K562 (cell line): ENCODE measurements around the gene OLIG3. TPM values are rescaled to one million over a fixed set of nuclear protein-coding genes. Genes with fewer than 3 reads are reported as not detected.

Experiments used
- ATAC-seq: fragments of 200-7000 bp; cut with Tn5 transposase; 3 replicates; pipeline ENCODE4 v1.9.1; 2020; ENCODE audit warnings: moderate library complexity
- Bru-seq: library from RNA; stranded (reverse); fragments of 400-500 nt; gene quantifications from one replicate; lab custom pipeline; 2021; lab: Mats Ljungman, UMichigan
- BruChase-seq, 2 experiments: library from RNA; stranded (reverse); fragments of 400-500 nt; gene quantifications; one replicate each; lab custom pipeline; 2021; lab: Mats Ljungman, UMichigan
- BruUV-seq: library from RNA; stranded (reverse); fragments of 400-500 nt; replicated peaks from 2 replicates; lab custom pipeline; 2021; lab: Mats Ljungman, UMichigan
- CTCF ChIA-PET: fragments of 300-600 bp; formaldehyde crosslinking; extraction: SDS; loops from one replicate; lab custom pipeline; 2021; ENCODE audit warnings: low intra/inter-chr PET ratio; lab: Yijun Ruan, JAX
- POLR2A ChIA-PET: fragments of 300-600, 350-650 bp; sonication (Branson Sonifier 250); formaldehyde crosslinking; extraction: SDS; loops from one replicate; lab custom pipeline; 2021; ENCODE audit warnings: antibody characterized with exemption, inconsistent platforms; lab: Yijun Ruan, JAX
- DNase-seq, 4 experiments: peaks; one replicate each; pipeline versions ENCODE4 v3.0.0 to v3.0.0-alpha.2; 2011 to 2018; ENCODE audit warnings: low spot score in 3 of 4, mixed read lengths in 3 of 4; ENCODE audit errors: extremely low read depth in 1 of 4
- FAIRE-seq: peaks from 2 replicates; lab custom pipeline; 2011; peaks lifted over from hg19 to GRCh38; lab: Jason Lieb, UNC
- H2AFZ ChIP-seq: 2 replicates; pipeline ENCODE4 v1.6.0; 2011; ENCODE audit warnings: low read depth, low read length, control low read depth, inconsistent platforms
- H3K27ac ChIP-seq: fragments of 200-600 bp; 3 replicates; pipeline ENCODE4 v1.8.0; 2011; ENCODE audit warnings: low read depth, mild to moderate bottlenecking, control low read depth, inconsistent platforms, low read length, moderate library complexity, mixed read lengths; ENCODE audit errors: extremely low read depth
- H3K27me3 ChIP-seq, 2 experiments: fragments of 300-600 bp in 1 of 2; 2 replicates in 1 of 2; 3 replicates in 1 of 2; pipeline versions ENCODE4 v1.6.0 to v1.8.0; 2011; ENCODE audit warnings: inconsistent platforms in 2 of 2, low read length in 2 of 2, mild to moderate bottlenecking in 1 of 2, mixed read lengths in 1 of 2, moderate library complexity in 1 of 2; ENCODE audit not compliant: control insufficient read depth in 2 of 2, insufficient read depth in 2 of 2
- H3K36me3 ChIP-seq: fragments of 300-600 bp; 3 replicates; pipeline ENCODE4 v1.8.0; 2011; ENCODE audit warnings: mild to moderate bottlenecking, low read length, inconsistent platforms; ENCODE audit not compliant: control insufficient read depth, insufficient read depth
- H3K4me1 ChIP-seq, 2 experiments: fragments of 200-600 bp in 1 of 2; replicated peaks in 1 of 2; 2 replicates in 1 of 2; 3 replicates in 1 of 2; pipeline versions ENCODE4 v1.5.1 to v1.8.0; 2011; ENCODE audit warnings: inconsistent platforms in 2 of 2, low read length in 2 of 2, mild to moderate bottlenecking in 1 of 2, mixed read lengths in 1 of 2, moderate library complexity in 1 of 2; ENCODE audit not compliant: control insufficient read depth in 2 of 2, insufficient read depth in 2 of 2
- H3K4me2 ChIP-seq: 2 replicates; pipeline ENCODE4 v1.6.1; 2011; ENCODE audit warnings: low read length, control low read depth, inconsistent platforms, mixed read lengths; ENCODE audit not compliant: insufficient read depth
- H3K4me3 ChIP-seq: fragments of 200-600 bp; sonication (generic), shearing (Covaris generic); 2 replicates; pipeline ENCODE4 v1.5.1; 2016; ENCODE audit warnings: control low read depth, inconsistent platforms
- H3K79me2 ChIP-seq: fragments of 200-600 bp; 3 replicates; pipeline ENCODE4 v1.8.0; 2011; ENCODE audit warnings: low read length, inconsistent platforms; ENCODE audit not compliant: control insufficient read depth, insufficient read depth
- H3K9ac ChIP-seq, 2 experiments: 2 replicates each; pipeline versions ENCODE4 v1.6.0 to v1.6.1; 2011; ENCODE audit warnings: low read depth in 2 of 2, low read length in 2 of 2, control low read depth in 1 of 2, inconsistent platforms in 1 of 2, mild to moderate bottlenecking in 1 of 2, mixed read lengths in 1 of 2; ENCODE audit not compliant: insufficient read depth in 1 of 2
- H3K9me1 ChIP-seq: one replicate; pipeline ENCODE4 v1.6.0; 2011; ENCODE audit warnings: inconsistent platforms, mild to moderate bottlenecking, low read length, moderate library complexity; ENCODE audit not compliant: control insufficient read depth, insufficient read depth
- H3K9me3 ChIP-seq: replicated peaks from 2 replicates; pipeline ENCODE4 v1.5.1; 2011; ENCODE audit warnings: low read depth, low read length, inconsistent platforms; ENCODE audit not compliant: control insufficient read depth, insufficient read depth
- H4K20me1 ChIP-seq: replicated peaks from 2 replicates; pipeline ENCODE4 v1.6.1; 2011; ENCODE audit warnings: low read length, inconsistent platforms, mixed read lengths; ENCODE audit not compliant: control insufficient read depth, insufficient read depth
- EGR1 ChIP-seq: fragments of 450-650 bp; conservative IDR thresholded peaks from 2 replicates; pipeline ENCODE4 v1.6.1; 2017; ENCODE audit warnings: mild to moderate bottlenecking
- HDAC8 ChIP-seq: fragments of 450-650 bp; IDR thresholded peaks from 2 replicates; pipeline ENCODE4 v1.6.1; 2016; ENCODE audit warnings: mild to moderate bottlenecking, missing genetic modification characterization, moderate library complexity, missing compliant biosample characterization
- HLTF ChIP-seq: fragments of 450-650 bp; IDR thresholded peaks from 2 replicates; pipeline ENCODE4 v1.6.1; 2016
- MTA1 ChIP-seq: fragments of 450-650 bp; IDR thresholded peaks from 2 replicates; pipeline ENCODE4 v1.6.1; 2017; ENCODE audit warnings: borderline replicate concordance
- NELFE ChIP-seq: IDR thresholded peaks from 2 replicates; pipeline ENCODE4 v1.6.1; 2011; ENCODE audit warnings: mild to moderate bottlenecking; ENCODE audit not compliant: insufficient read depth, insufficient read length
- POU5F1 ChIP-seq: fragments of 150-350 bp; IDR thresholded peaks from 2 replicates; pipeline ENCODE4 v1.6.1; 2014; ENCODE audit warnings: borderline replicate concordance, low read length, low read depth, mild to moderate bottlenecking; ENCODE audit not compliant: partially characterized antibody
- SLC30A9 ChIP-seq: fragments of 250-450 bp; sonication (Bioruptor Pico); IDR thresholded peaks from 2 replicates; pipeline ENCODE4 v1.8.0; 2022; ENCODE audit warnings: mild to moderate bottlenecking, moderate library complexity
- TBP ChIP-seq: optimal IDR thresholded peaks from 2 replicates; pipeline ENCODE3; 2011; ENCODE audit warnings: low read depth, low read length, improper control_type of control experiment
- TCF3 ChIP-seq: sonication (generic); formaldehyde crosslinking; IDR thresholded peaks from 2 replicates; pipeline ENCODE4 v1.4.0; 2020; ENCODE audit warnings: mild to moderate bottlenecking, missing genetic modification reagents
- WGBS: fragments of 100-300 bp; shearing (Covaris generic); methylation state at CpG from one replicate; pipeline ENCODE4 v1.1.6; 2016; ENCODE audit warnings: low coverage, mixed read lengths; ENCODE audit not compliant: insufficient coverage; ENCODE audit errors: missing lambda C conversion rate; 5-methylcytosine and 5-hydroxymethylcytosine counted together
- in situ Hi-C: fragments of 300-500 bp; cut with MboI; formaldehyde crosslinking; loops from 4 replicates; pipeline ENCODE4 v1.15.0; 2018; ENCODE audit warnings: inconsistent platforms, mixed read lengths
- intact Hi-C: fragments of 100-400 bp; cut with micrococcal nuclease; formaldehyde crosslinking; loops from 2 replicates; pipeline ENCODE4 v1.14.2; 2022
- long read RNA-seq, 3 experiments: library from polyadenylated mRNA in 2 of 3; library from RNA in 1 of 3; unstranded in 2 of 3; stranded (forward) in 1 of 3; transcript quantifications; one replicate each; pipeline ENCODE4 v2.0.0, GENCODE V29; 2019 to 2022
- polyA minus RNA-seq, 3 experiments: library from RNA; depleted of rRNA, polyadenylated mRNA; stranded (reverse); fragments of >200 nt; gene quantifications; 2 replicates each; pipeline ENCODE4 v1.2.3, GENCODE V29; 2011
- polyA plus RNA-seq, 8 experiments: library from polyadenylated mRNA; depleted of rRNA in 4 of 8; stranded (reverse) in 5 of 8; unstranded in 3 of 8; fragments of >200 nt; fragmentation: Nextera tagmentation in 2 of 8; fragmentation: Illumina TruSeq in 1 of 8; extraction: Ambion mirVana in 2 of 8; extraction: Trizol in 1 of 8; gene quantifications; 2 replicates each; pipeline versions ENCODE4 v1.2.1 to v1.2.3, GENCODE V29; 2011 to 2014; ENCODE audit warnings: inconsistent platforms in 1 of 8, missing spikeins in 1 of 8
- total RNA-seq, 7 experiments: library from RNA; depleted of rRNA in 6 of 7; stranded (reverse); fragments of >200 nt in 6 of 7; fragmentation: Illumina TruSeq in 2 of 7; extraction: Trizol in 2 of 7; gene quantifications; 2 replicates each; pipeline versions ENCODE4 v1.2.1 to v1.2.3, GENCODE V29; 2011 to 2021; ENCODE audit warnings: low replicate concordance in 1 of 7
- TF ChIP-seq, protein P1 (sequence below): fragments of 250-450 bp; sonication (Bioruptor Pico); IDR thresholded peaks from 2 replicates; pipeline ENCODE4 v1.4.0; 2020
- TF ChIP-seq, protein P2 (sequence below): fragments of 450-650 bp; IDR thresholded peaks from 2 replicates; pipeline ENCODE4 v1.6.1; 2017; ENCODE audit warnings: antibody characterized with exemption

OLIG3 gene
- not detected in 2 replicates for total RNA-seq (2011; cell fraction: chromatin; rRNA removed; ENCODE audit: low replicate concordance)
- total RNA-seq (2011; cell fraction: nucleolus; rRNA removed): not detected in 2 replicates
- not detected in 2 replicates for total RNA-seq (2011; cell fraction: nucleoplasm; rRNA removed)
- total RNA-seq (2014; rRNA removed): not detected in 2 replicates
- total RNA-seq (2014; rRNA removed; fragmentation: Illumina TruSeq; extraction: Trizol): not detected in 2 replicates
- total RNA-seq (2015; rRNA removed; fragmentation: Illumina TruSeq; extraction: Trizol): not detected in 2 replicates
- total RNA-seq (2021): not detected in 2 replicates
- not detected in 2 replicates for polyA plus RNA-seq (2011; rRNA removed)
- not detected in 2 replicates for polyA plus RNA-seq (2011; cell fraction: cytosol; rRNA removed)
- not detected in 2 replicates for polyA plus RNA-seq (2011; cell fraction: nucleus; rRNA removed)
- not detected in 2 replicates for polyA plus RNA-seq (2012)
- not detected in 2 replicates for polyA plus RNA-seq (2014; fragmentation: Illumina TruSeq; extraction: Trizol)
- polyA plus RNA-seq (2014; fragmentation: Nextera tagmentation; extraction: Ambion mirVana): not detected
- polyA plus RNA-seq (2014; rRNA removed): not detected in 2 replicates
- polyA minus RNA-seq (2011; rRNA and poly(A)+ RNA removed): not detected in 2 replicates
- polyA minus RNA-seq (2011; cell fraction: cytosol; rRNA and poly(A)+ RNA removed): not detected in 2 replicates
- not detected in 2 replicates for polyA minus RNA-seq (2011; cell fraction: nucleus; rRNA and poly(A)+ RNA removed)
- Bru-seq, nascent RNA: not detected
- BruChase-seq, experiment 1, labeled RNA remaining after a 2-hour chase: not detected
- not detected for BruChase-seq, experiment 2, labeled RNA remaining after a 6-hour chase
- long read RNA-seq, experiment 1: 0 reads
- long read RNA-seq, experiment 2: 0 reads
- long read RNA-seq, experiment 3: 0 reads

- ATAC-seq (no peak), FAIRE-seq (no peak), DNase-seq (no peak)
- BruUV-seq: no TSS peak
- 2% methylated on average over 22 of the region's 23 CpGs for WGBS
- TF ChIP-seq, protein P1, sequence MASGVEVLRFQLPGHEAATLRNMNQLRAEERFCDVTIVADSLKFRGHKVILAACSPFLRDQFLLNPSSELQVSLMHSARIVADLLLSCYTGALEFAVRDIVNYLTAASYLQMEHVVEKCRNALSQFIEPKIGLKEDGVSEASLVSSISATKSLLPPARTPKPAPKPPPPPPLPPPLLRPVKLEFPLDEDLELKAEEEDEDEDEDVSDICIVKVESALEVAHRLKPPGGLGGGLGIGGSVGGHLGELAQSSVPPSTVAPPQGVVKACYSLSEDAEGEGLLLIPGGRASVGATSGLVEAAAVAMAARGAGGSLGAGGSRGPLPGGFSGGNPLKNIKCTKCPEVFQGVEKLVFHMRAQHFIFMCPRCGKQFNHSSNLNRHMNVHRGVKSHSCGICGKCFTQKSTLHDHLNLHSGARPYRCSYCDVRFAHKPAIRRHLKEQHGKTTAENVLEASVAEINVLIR (CRISPR knock-in tag): no peak
- no peak for TF ChIP-seq TBP
- no peak for TF ChIP-seq HDAC8 (tag)
- TF ChIP-seq MTA1: no peak
- TF ChIP-seq, protein P2, sequence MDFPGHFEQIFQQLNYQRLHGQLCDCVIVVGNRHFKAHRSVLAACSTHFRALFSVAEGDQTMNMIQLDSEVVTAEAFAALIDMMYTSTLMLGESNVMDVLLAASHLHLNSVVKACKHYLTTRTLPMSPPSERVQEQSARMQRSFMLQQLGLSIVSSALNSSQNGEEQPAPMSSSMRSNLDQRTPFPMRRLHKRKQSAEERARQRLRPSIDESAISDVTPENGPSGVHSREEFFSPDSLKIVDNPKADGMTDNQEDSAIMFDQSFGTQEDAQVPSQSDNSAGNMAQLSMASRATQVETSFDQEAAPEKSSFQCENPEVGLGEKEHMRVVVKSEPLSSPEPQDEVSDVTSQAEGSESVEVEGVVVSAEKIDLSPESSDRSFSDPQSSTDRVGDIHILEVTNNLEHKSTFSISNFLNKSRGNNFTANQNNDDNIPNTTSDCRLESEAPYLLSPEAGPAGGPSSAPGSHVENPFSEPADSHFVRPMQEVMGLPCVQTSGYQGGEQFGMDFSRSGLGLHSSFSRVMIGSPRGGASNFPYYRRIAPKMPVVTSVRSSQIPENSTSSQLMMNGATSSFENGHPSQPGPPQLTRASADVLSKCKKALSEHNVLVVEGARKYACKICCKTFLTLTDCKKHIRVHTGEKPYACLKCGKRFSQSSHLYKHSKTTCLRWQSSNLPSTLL: no peak
- no peak for TF ChIP-seq NELFE
- no peak for TF ChIP-seq TCF3
- TF ChIP-seq SLC30A9: no peak
- TF ChIP-seq HLTF: no peak
- no peak for TF ChIP-seq EGR1
- TF ChIP-seq POU5F1: no peak
- no peak within 1 kb of the TSS for H2AFZ ChIP-seq
- H3K27me3 ChIP-seq: peaks cover 79 to 84% of the 10 kb centered on the region in 2 experiments
- H3K4me1 ChIP-seq: peaks cover 0 to 10% of the 10 kb centered on the region in 2 experiments; a peak in 1 of 5 replicates
- intact Hi-C loops (loop anchor here (10.0 kb wide), 1 partner anchor 510 kb away; no protein-coding TSS in a partner anchor), in situ Hi-C loops (no loop called here)
- H3K79me2 ChIP-seq: no peaks in the 10 kb centered on the region
- no peak within 1 kb of the TSS for H3K27ac ChIP-seq
- ChIA-PET CTCF (no interaction called here), POLR2A (interaction anchor here (0.6 to 1.3 kb wide), 2 partner anchors 8 to 140 kb away, joined by 3 read pairs; no protein-coding TSS in a partner anchor)
- no peak within 1 kb of the TSS for H3K4me2 ChIP-seq
- no peak within 1 kb of the TSS for H3K9ac ChIP-seq
- H4K20me1 ChIP-seq: peaks cover 4% of the 10 kb centered on the region
- no peaks in the 10 kb centered on the region for H3K36me3 ChIP-seq
- H3K4me3 ChIP-seq: no peak within 1 kb of the TSS
- no peaks in the 10 kb centered on the region for H3K9me1 ChIP-seq
- no peaks in the 10 kb centered on the region for H3K9me3 ChIP-seq
These were observed at the start of gene OLIG3 for GRCh38 chr6:137494281-137494987. TSS of gene OLIG3 (minus strand) at chr6:137494394. CDS start at chr6:137494170, 224 bp downstream.
